Peyer's patch (tissue), 4 donors: ENCODE measurements around the gene MYO1D. TPM values are rescaled to one million over a fixed set of nuclear protein-coding genes. Genes with fewer than 3 reads are reported as not detected.
A peak's percentile ranks its signal among the peaks of the same experiment; 100 is the strongest.

Source experiments
- DNase-seq, 3 donors: peaks; one replicate each; pipeline ENCODE4 v3.0.0-alpha.2; 2017 to 2019
- H3K27ac ChIP-seq, 4 donors: fragments of 200-600 bp; sonication (generic); one replicate each; pipeline ENCODE4 v1.5.1; 2016 to 2019
- H3K27me3 ChIP-seq, 2 donors: fragments of 200-600 bp; sonication (generic); one replicate each; pipeline ENCODE4 v1.5.1; 2019
- H3K36me3 ChIP-seq, 3 donors: fragments of 200-600 bp; sonication (generic); one replicate each; pipeline ENCODE4 v1.5.1; 2016 to 2019
- H3K4me1 ChIP-seq, 4 donors: fragments of 200-600 bp; sonication (generic); one replicate each; pipeline ENCODE4 v1.5.1; 2016 to 2019
- H3K4me3 ChIP-seq, 4 donors: fragments of 200-600 bp; sonication (generic); 1 replicate in 3 of 4; 2 replicates in 1 of 4; pipeline ENCODE4 v1.5.1; 2016 to 2019; ENCODE audit warnings: mild to moderate bottlenecking in 1 of 4
- H3K9me3 ChIP-seq, 4 donors: fragments of 200-600 bp; sonication (generic); one replicate each; pipeline ENCODE4 v1.5.1; 2016 to 2019; ENCODE audit warnings: mild to moderate bottlenecking in 1 of 4
- CTCF ChIP-seq, 6 experiments: fragments of 450-650 bp in 4 of 6; fragments of 200-600 bp in 2 of 6; sonication (generic) in 1 of 6; IDR thresholded peaks; one replicate each; pipeline ENCODE4 v1.5.1; 2017 to 2019; ENCODE audit warnings: antibody characterized with exemption in 6 of 6, mild to moderate bottlenecking in 3 of 6, moderate library complexity in 1 of 6
- POLR2A ChIP-seq, 2 donors: fragments of 450-650 bp; IDR thresholded peaks; one replicate each; pipeline ENCODE4 v1.5.1; 2017; ENCODE audit warnings: antibody characterized with exemption in 2 of 2, mild to moderate bottlenecking in 2 of 2, moderate library complexity in 2 of 2
- total RNA-seq, 4 donors: library from RNA; depleted of rRNA; stranded (reverse); fragments of >200 nt; gene quantifications; one replicate each; pipeline ENCODE4 v1.1.0, GENCODE V29; 2016

MYO1D gene
- total RNA-seq, 4 donors from 2014 or later: 148 to 340 (median 328) TPM

GRCh38 chr17:32541640-32542039 lies 335.3 kb downstream of the MYO1D start:
- Histone ChIP-seq H3K9me3 (no peaks in the 10 kb centered on the region), H3K36me3 (peaks cover 0 to 4% (median 0%) of the 10 kb centered on the region in 3 donors), H3K4me1 (no peaks in the 10 kb centered on the region), H3K27me3 (no peaks in the 10 kb centered on the region), H3K4me3 (no peak overlapping the region), H3K27ac (no peak overlapping the region)
- DNase-seq: no peak
- TF ChIP-seq CTCF (IDR thresholded peaks at IDR 0.05) (no peak), POLR2A (IDR thresholded peaks at IDR 0.05) (no peak)

- Histone ChIP-seq H3K4me3 (no peak overlapping the region), H3K9me3 (no peaks in the 10 kb centered on the region), H3K27ac (no peak overlapping the region), H3K27me3 (no peaks in the 10 kb centered on the region), H3K4me1 (peaks cover 0 to 9% (median 0%) of the 10 kb centered on the region in 4 donors), H3K36me3 (peaks cover 0 to 4% (median 0%) of the 10 kb centered on the region in 3 donors)
- TF ChIP-seq POLR2A (IDR thresholded peaks at IDR 0.05) (no peak), CTCF (IDR thresholded peaks at IDR 0.05) (no peak)
- no peak for DNase-seq
Observed at GRCh38 chr17:32536736-32537643, 339.9 kb downstream of the MYO1D start.

- DNase-seq: no peak
- no peaks in the 10 kb centered on the region for H3K9me3 ChIP-seq
- no peak overlapping the region for H3K27ac ChIP-seq
- peaks cover 0 to 9% (median 0%) of the 10 kb centered on the region in 4 donors for H3K4me1 ChIP-seq
- H3K27me3 ChIP-seq: no peaks in the 10 kb centered on the region
- TF ChIP-seq POLR2A (IDR thresholded peaks at IDR 0.05) (no peak), CTCF (IDR thresholded peaks at IDR 0.05) (no peak)
- H3K36me3 ChIP-seq: peaks cover 0 to 3% (median 0%) of the 10 kb centered on the region in 3 donors
- no peak overlapping the region for H3K4me3 ChIP-seq
Observed at GRCh38 chr17:32533296-32533695, 343.6 kb downstream of the MYO1D start.

GRCh38 chr17:32529604-32530003 lies 347.3 kb downstream of the MYO1D start:
- no peaks in the 10 kb centered on the region for H3K9me3 ChIP-seq
- H3K4me3 ChIP-seq: no peak overlapping the region
- H3K27me3 ChIP-seq: no peaks in the 10 kb centered on the region
- H3K27ac ChIP-seq: peak overlapping the region in 1 of 4 donors; percentile 69
- H3K36me3 ChIP-seq: peaks cover 0 to 3% (median 0%) of the 10 kb centered on the region in 3 donors
- H3K4me1 ChIP-seq: peaks cover 0 to 6% (median 0%) of the 10 kb centered on the region in 4 donors
- DNase-seq: no peak
- TF ChIP-seq CTCF (IDR thresholded peaks at IDR 0.05): no peak
- no peak for TF ChIP-seq POLR2A (IDR thresholded peaks at IDR 0.05)

GRCh38 chr17:32528825-32529224 lies 348.1 kb downstream of the MYO1D start:
- no peaks in the 10 kb centered on the region for H3K4me1 ChIP-seq
- peaks cover 0 to 3% (median 0%) of the 10 kb centered on the region in 3 donors for H3K36me3 ChIP-seq
- TF ChIP-seq POLR2A (IDR thresholded peaks at IDR 0.05): no peak
- no peak for TF ChIP-seq CTCF (IDR thresholded peaks at IDR 0.05)

More at GRCh38 chr17:32528825-32529224, 348.1 kb downstream of the MYO1D start:
- no peak for DNase-seq
- Histone ChIP-seq H3K4me3 (no peak overlapping the region), H3K9me3 (no peaks in the 10 kb centered on the region), H3K27me3 (no peaks in the 10 kb centered on the region), H3K27ac (peak overlapping the region in 2 of 4 donors; percentile 5 to 69)
